NB4 (cell line): Measurements from ENCODE around the gene FBXO21.

Source experiments
- DNase-seq: peaks from one replicate; pipeline ENCODE4 v3.0.0; 2010; ENCODE audit warnings: low read depth
- H3K4me3 ChIP-seq: one replicate; pipeline ENCODE4 v1.5.1; 2011; ENCODE audit warnings: mild to moderate bottlenecking, low read depth, low read length, moderate library complexity
- CTCF ChIP-seq: IDR thresholded peaks from one replicate; pipeline ENCODE4 v1.5.1; 2012; ENCODE audit warnings: low read depth, low read length
- MYC ChIP-seq: IDR thresholded peaks from 2 replicates; pipeline ENCODE4 v1.6.1; 2011; ENCODE audit warnings: low read depth, low read length
- POLR2A ChIP-seq: IDR thresholded peaks from 2 replicates; pipeline ENCODE4 v1.6.1; 2011; ENCODE audit warnings: mild to moderate bottlenecking; ENCODE audit not compliant: insufficient read length; ENCODE audit errors: extremely low read depth
- TF ChIP-seq, protein P1 (sequence below): IDR thresholded peaks from 2 replicates; pipeline ENCODE4 v1.6.1; 2011; ENCODE audit warnings: low read depth, low read length

FBXO21 gene

GRCh38 chr12:117172168-117172567, 18.1 kb downstream of the FBXO21 start:
- DNase-seq, result no peak
- no peak overlapping the region for H3K4me3 ChIP-seq

GRCh38 chr12:117171499-117172162, 18.6 kb downstream of the FBXO21 start:
- no peak overlapping the region for H3K4me3 ChIP-seq
- no peak for DNase-seq
- TF ChIP-seq MYC (no peak), POLR2A (no peak), CTCF (no peak)
- TF ChIP-seq, protein P1, sequence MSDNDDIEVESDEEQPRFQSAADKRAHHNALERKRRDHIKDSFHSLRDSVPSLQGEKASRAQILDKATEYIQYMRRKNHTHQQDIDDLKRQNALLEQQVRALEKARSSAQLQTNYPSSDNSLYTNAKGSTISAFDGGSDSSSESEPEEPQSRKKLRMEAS, result no peak

More at GRCh38 chr12:117172168-117172567, 18.1 kb downstream of the FBXO21 start:
- TF ChIP-seq, protein P1, result no peak
- TF ChIP-seq POLR2A, result no peak

DNA sequence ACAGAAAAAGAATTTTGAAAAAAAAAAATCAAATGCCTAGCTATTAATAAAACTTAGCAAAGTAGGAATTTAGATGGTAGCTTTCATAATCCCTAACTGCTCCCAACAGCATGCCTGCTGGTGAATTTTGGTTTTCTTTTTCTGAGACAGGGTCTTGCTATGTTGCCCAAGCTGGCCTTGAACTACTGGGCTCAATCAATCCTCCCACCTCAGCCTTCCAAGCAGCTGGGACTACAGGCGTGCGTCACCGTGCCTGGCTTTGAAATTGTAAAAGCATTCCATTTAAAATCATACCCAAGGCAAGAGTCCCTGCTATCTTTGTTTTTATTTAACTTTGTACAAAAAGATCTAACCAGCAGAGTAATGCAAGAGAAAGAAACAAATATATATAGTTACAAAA, 20.7 kb downstream of the FBXO21 start:
- H3K4me3 ChIP-seq, result no peak overlapping the region
- no peak for DNase-seq
- TF ChIP-seq MYC (no peak), CTCF (no peak), POLR2A (no peak)
- TF ChIP-seq, protein P1, result no peak

GRCh38 chr12:117168976-117169375, 21.3 kb downstream of the FBXO21 start:
- H3K4me3 ChIP-seq, result no peak overlapping the region
- TF ChIP-seq MYC, result no peak
- TF ChIP-seq CTCF, result no peak
- DNase-seq, result no peak

GRCh38 chr12:117167769-117168168, 22.5 kb downstream of the FBXO21 start:
- no peak for DNase-seq

DNA sequence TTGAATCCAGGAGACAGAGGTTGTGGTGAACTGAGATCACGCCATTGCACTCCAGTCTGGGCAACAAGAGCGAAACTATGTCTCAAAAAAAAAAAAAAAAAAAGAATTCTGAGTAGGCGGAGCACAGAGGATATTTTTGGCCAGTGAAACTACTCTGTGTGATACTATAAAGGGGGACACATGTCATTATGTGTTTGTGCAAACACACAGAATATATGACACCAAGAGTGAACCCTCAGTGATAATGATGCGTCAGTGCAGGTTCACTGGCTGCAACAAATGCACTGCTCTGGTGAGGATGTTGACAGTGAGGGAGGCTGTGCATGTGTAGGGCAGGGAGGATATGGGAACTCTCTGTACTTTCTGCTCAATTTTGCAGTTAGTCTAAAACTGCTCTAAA, 24.2 kb downstream of the FBXO21 start:
- no peak for DNase-seq
- no peak for TF ChIP-seq MYC
- TF ChIP-seq POLR2A, result no peak
- no peak for TF ChIP-seq CTCF
- TF ChIP-seq, protein P1, result no peak

More at GRCh38 chr12:117167769-117168168, 22.5 kb downstream of the FBXO21 start:
- TF ChIP-seq POLR2A (no peak), CTCF (no peak), MYC (no peak)
- TF ChIP-seq, protein P1, result no peak
- H3K4me3 ChIP-seq, result no peak overlapping the region

More for the DNA sequence above, 24.2 kb downstream of the FBXO21 start:
- no peak overlapping the region for H3K4me3 ChIP-seq
